K562 (cell line): ENCODE measurements around the gene RTBDN. TPM values are rescaled to one million over a fixed set of nuclear protein-coding genes. Genes with fewer than 3 reads are reported as not detected.

Experiments
- ATAC-seq: fragments of 200-7000 bp; cut with Tn5 transposase; 3 replicates; pipeline ENCODE4 v1.9.1; 2020; ENCODE audit warnings: moderate library complexity
- BruUV-seq: library from RNA; stranded (reverse); fragments of 400-500 nt; replicated peaks from 2 replicates; lab custom pipeline; 2021; lab: Mats Ljungman, UMichigan
- CTCF ChIA-PET: fragments of 300-600 bp; formaldehyde crosslinking; extraction: SDS; loops from one replicate; lab custom pipeline; 2021; ENCODE audit warnings: low intra/inter-chr PET ratio; lab: Yijun Ruan, JAX
- POLR2A ChIA-PET: fragments of 300-600, 350-650 bp; sonication (Branson Sonifier 250); formaldehyde crosslinking; extraction: SDS; loops from one replicate; lab custom pipeline; 2021; ENCODE audit warnings: antibody characterized with exemption, inconsistent platforms; lab: Yijun Ruan, JAX
- DNase-seq, 4 experiments: peaks; one replicate each; pipeline versions ENCODE4 v3.0.0 to v3.0.0-alpha.2; 2011 to 2018; ENCODE audit warnings: low spot score in 3 of 4, mixed read lengths in 3 of 4; ENCODE audit errors: extremely low read depth in 1 of 4
- FAIRE-seq: peaks from 2 replicates; lab custom pipeline; 2011; peaks lifted over from hg19 to GRCh38; lab: Jason Lieb, UNC
- H2AFZ ChIP-seq: 2 replicates; pipeline ENCODE4 v1.6.0; 2011; ENCODE audit warnings: low read depth, low read length, control low read depth, inconsistent platforms
- H3K27ac ChIP-seq: fragments of 200-600 bp; 3 replicates; pipeline ENCODE4 v1.8.0; 2011; ENCODE audit warnings: low read depth, mild to moderate bottlenecking, control low read depth, inconsistent platforms, low read length, moderate library complexity, mixed read lengths; ENCODE audit errors: extremely low read depth
- H3K27me3 ChIP-seq, 2 experiments: fragments of 300-600 bp in 1 of 2; 2 replicates in 1 of 2; 3 replicates in 1 of 2; pipeline versions ENCODE4 v1.6.0 to v1.8.0; 2011; ENCODE audit warnings: inconsistent platforms in 2 of 2, low read length in 2 of 2, mild to moderate bottlenecking in 1 of 2, mixed read lengths in 1 of 2, moderate library complexity in 1 of 2; ENCODE audit not compliant: control insufficient read depth in 2 of 2, insufficient read depth in 2 of 2
- H3K36me3 ChIP-seq: fragments of 300-600 bp; 3 replicates; pipeline ENCODE4 v1.8.0; 2011; ENCODE audit warnings: mild to moderate bottlenecking, low read length, inconsistent platforms; ENCODE audit not compliant: control insufficient read depth, insufficient read depth
- H3K4me1 ChIP-seq, 2 experiments: fragments of 200-600 bp in 1 of 2; replicated peaks in 1 of 2; 2 replicates in 1 of 2; 3 replicates in 1 of 2; pipeline versions ENCODE4 v1.5.1 to v1.8.0; 2011; ENCODE audit warnings: inconsistent platforms in 2 of 2, low read length in 2 of 2, mild to moderate bottlenecking in 1 of 2, mixed read lengths in 1 of 2, moderate library complexity in 1 of 2; ENCODE audit not compliant: control insufficient read depth in 2 of 2, insufficient read depth in 2 of 2
- H3K4me2 ChIP-seq: 2 replicates; pipeline ENCODE4 v1.6.1; 2011; ENCODE audit warnings: low read length, control low read depth, inconsistent platforms, mixed read lengths; ENCODE audit not compliant: insufficient read depth
- H3K4me3 ChIP-seq: fragments of 200-600 bp; sonication (generic), shearing (Covaris generic); 2 replicates; pipeline ENCODE4 v1.5.1; 2016; ENCODE audit warnings: control low read depth, inconsistent platforms
- H3K79me2 ChIP-seq: fragments of 200-600 bp; 3 replicates; pipeline ENCODE4 v1.8.0; 2011; ENCODE audit warnings: low read length, inconsistent platforms; ENCODE audit not compliant: control insufficient read depth, insufficient read depth
- H3K9ac ChIP-seq, 2 experiments: 2 replicates each; pipeline versions ENCODE4 v1.6.0 to v1.6.1; 2011; ENCODE audit warnings: low read depth in 2 of 2, low read length in 2 of 2, control low read depth in 1 of 2, inconsistent platforms in 1 of 2, mild to moderate bottlenecking in 1 of 2, mixed read lengths in 1 of 2; ENCODE audit not compliant: insufficient read depth in 1 of 2
- H3K9me1 ChIP-seq: one replicate; pipeline ENCODE4 v1.6.0; 2011; ENCODE audit warnings: inconsistent platforms, mild to moderate bottlenecking, low read length, moderate library complexity; ENCODE audit not compliant: control insufficient read depth, insufficient read depth
- H3K9me3 ChIP-seq: replicated peaks from 2 replicates; pipeline ENCODE4 v1.5.1; 2011; ENCODE audit warnings: low read depth, low read length, inconsistent platforms; ENCODE audit not compliant: control insufficient read depth, insufficient read depth
- H4K20me1 ChIP-seq: replicated peaks from 2 replicates; pipeline ENCODE4 v1.6.1; 2011; ENCODE audit warnings: low read length, inconsistent platforms, mixed read lengths; ENCODE audit not compliant: control insufficient read depth, insufficient read depth
- FOXA1 ChIP-seq: fragments of 450-650 bp; IDR thresholded peaks from 2 replicates; pipeline ENCODE4 v1.6.1; 2016; ENCODE audit warnings: mild to moderate bottlenecking, borderline replicate concordance
- GTF2E2 ChIP-seq: fragments of 200-800 bp; sonication (Bioruptor generic); IDR thresholded peaks from 2 replicates; pipeline ENCODE4 v1.6.1; 2016; ENCODE audit warnings: missing genetic modification characterization, missing compliant biosample characterization
- HMGN3 ChIP-seq: IDR thresholded peaks from 2 replicates; pipeline ENCODE4 v1.6.1; 2011; ENCODE audit warnings: borderline replicate concordance, low read depth, mild to moderate bottlenecking, mixed read lengths, low read length; ENCODE audit not compliant: insufficient read length; ENCODE audit errors: extremely low read depth
- LARP7 ChIP-seq: fragments of 450-650 bp; IDR thresholded peaks from 2 replicates; pipeline ENCODE4 v1.6.1; 2016
- MECOM ChIP-seq: fragments of 250-450 bp; sonication (Bioruptor Pico); IDR thresholded peaks from 2 replicates; pipeline ENCODE4 v1.8.0; 2022; ENCODE audit warnings: inconsistent platforms
- NCOR1 ChIP-seq: fragments of 450-650 bp; IDR thresholded peaks from 2 replicates; pipeline ENCODE4 v1.6.1; 2016; ENCODE audit warnings: mild to moderate bottlenecking, moderate library complexity
- NFIX ChIP-seq: fragments of 250-450 bp; sonication (Bioruptor Pico); IDR thresholded peaks from 2 replicates; pipeline ENCODE4 v1.4.0; 2020; ENCODE audit warnings: low read depth, mild to moderate bottlenecking, moderate library complexity
- POLR2AphosphoS5 ChIP-seq: IDR thresholded peaks from 2 replicates; pipeline ENCODE4 v1.6.1; 2011; ENCODE audit warnings: mild to moderate bottlenecking, low read depth, low read length, moderate library complexity; ENCODE audit not compliant: control insufficient read depth, insufficient read depth
- POU5F1 ChIP-seq: fragments of 150-350 bp; IDR thresholded peaks from 2 replicates; pipeline ENCODE4 v1.6.1; 2014; ENCODE audit warnings: borderline replicate concordance, low read length, low read depth, mild to moderate bottlenecking; ENCODE audit not compliant: partially characterized antibody
- RBM34 ChIP-seq: fragments of 200-400 bp; formaldehyde crosslinking; IDR thresholded peaks from 2 replicates; pipeline ENCODE4 v1.6.1; 2018; ENCODE audit warnings: low read length, borderline replicate concordance; ENCODE audit not compliant: insufficient read depth
- SMAD1 ChIP-seq: fragments of 150-350 bp; IDR thresholded peaks from 2 replicates; pipeline ENCODE4 v1.6.1; 2014; ENCODE audit warnings: low read length, low read depth; ENCODE audit not compliant: partially characterized antibody
- SRSF9 ChIP-seq: fragments of 200-400 bp; formaldehyde crosslinking; IDR thresholded peaks from 2 replicates; pipeline ENCODE4 v1.6.1; 2017; ENCODE audit warnings: low read depth, low read length, borderline replicate concordance
- TARDBP ChIP-seq: fragments of 450-650 bp; IDR thresholded peaks from 2 replicates; pipeline ENCODE4 v1.6.1; 2016
- TCF7L2 ChIP-seq: fragments of 150-350 bp; IDR thresholded peaks from 2 replicates; pipeline ENCODE4 v1.6.1; 2016; ENCODE audit warnings: low read depth, mild to moderate bottlenecking, low read length, moderate library complexity
- ZHX1 ChIP-seq: fragments of 150-350 bp; conservative IDR thresholded peaks from 2 replicates; pipeline ENCODE4 v1.6.1; 2014; ENCODE audit warnings: low read length
- ZNF224 ChIP-seq: sonication (generic); formaldehyde crosslinking; IDR thresholded peaks from 2 replicates; pipeline ENCODE4 v1.8.0; 2022; ENCODE audit warnings: mild to moderate bottlenecking, missing genetic modification reagents
- ZNF431 ChIP-seq: sonication (generic); formaldehyde crosslinking; IDR thresholded peaks from 2 replicates; pipeline ENCODE4 v1.8.0; 2022; ENCODE audit warnings: mild to moderate bottlenecking, missing genetic modification reagents
- WGBS: fragments of 100-300 bp; shearing (Covaris generic); methylation state at CpG from one replicate; pipeline ENCODE4 v1.1.6; 2016; ENCODE audit warnings: low coverage, mixed read lengths; ENCODE audit not compliant: insufficient coverage; ENCODE audit errors: missing lambda C conversion rate; 5-methylcytosine and 5-hydroxymethylcytosine counted together
- in situ Hi-C: fragments of 300-500 bp; cut with MboI; formaldehyde crosslinking; loops from 4 replicates; pipeline ENCODE4 v1.15.0; 2018; ENCODE audit warnings: inconsistent platforms, mixed read lengths
- intact Hi-C: fragments of 100-400 bp; cut with micrococcal nuclease; formaldehyde crosslinking; loops from 2 replicates; pipeline ENCODE4 v1.14.2; 2022
- polyA plus RNA-seq, 8 experiments: library from polyadenylated mRNA; depleted of rRNA in 4 of 8; stranded (reverse) in 5 of 8; unstranded in 3 of 8; fragments of >200 nt; fragmentation: Nextera tagmentation in 2 of 8; fragmentation: Illumina TruSeq in 1 of 8; extraction: Ambion mirVana in 2 of 8; extraction: Trizol in 1 of 8; gene quantifications; 2 replicates each; pipeline versions ENCODE4 v1.2.1 to v1.2.3, GENCODE V29; 2011 to 2014; ENCODE audit warnings: inconsistent platforms in 1 of 8, missing spikeins in 1 of 8
- total RNA-seq, 7 experiments: library from RNA; depleted of rRNA in 6 of 7; stranded (reverse); fragments of >200 nt in 6 of 7; fragmentation: Illumina TruSeq in 2 of 7; extraction: Trizol in 2 of 7; gene quantifications; 2 replicates each; pipeline versions ENCODE4 v1.2.1 to v1.2.3, GENCODE V29; 2011 to 2021; ENCODE audit warnings: low replicate concordance in 1 of 7
- TF ChIP-seq, protein P1 (sequence below): fragments of 450-650 bp; IDR thresholded peaks from 2 replicates; pipeline ENCODE4 v1.7.0; 2016; ENCODE audit warnings: borderline replicate concordance

RTBDN gene
- total and polyA plus RNA-seq, 9 of the 15 experiments (the other 6 are each of a cell fraction or from before 2014, with no cell fraction given), result 0.20 to 2.3 (median 0.72) TPM; not detected in 1

GRCh38 chr19:12867120-12868099 lies 33.0 kb upstream of the RTBDN start:
- whole genome bisulfite sequencing, result 1% methylated on average over 39 of the region's 51 CpGs
- TF ChIP-seq TCF7L2 (no peak), FOXA1 (no peak), MECOM (CRISPR knock-in tag) (no peak), SMAD1 (no peak), GTF2E2 (tag) (no peak), ZNF431 (CRISPR knock-in tag) (no peak), NCOR1 (no peak), ZHX1 (no peak), POLR2AphosphoS5 (no peak), TARDBP (no peak), POU5F1 (no peak), RBM34 (no peak), LARP7 (no peak), NFIX (CRISPR knock-in tag) (no peak), SRSF9 (no peak), ZNF224 (CRISPR knock-in tag) (no peak), HMGN3 (peak; percentile 48)
- TF ChIP-seq, protein P1, sequence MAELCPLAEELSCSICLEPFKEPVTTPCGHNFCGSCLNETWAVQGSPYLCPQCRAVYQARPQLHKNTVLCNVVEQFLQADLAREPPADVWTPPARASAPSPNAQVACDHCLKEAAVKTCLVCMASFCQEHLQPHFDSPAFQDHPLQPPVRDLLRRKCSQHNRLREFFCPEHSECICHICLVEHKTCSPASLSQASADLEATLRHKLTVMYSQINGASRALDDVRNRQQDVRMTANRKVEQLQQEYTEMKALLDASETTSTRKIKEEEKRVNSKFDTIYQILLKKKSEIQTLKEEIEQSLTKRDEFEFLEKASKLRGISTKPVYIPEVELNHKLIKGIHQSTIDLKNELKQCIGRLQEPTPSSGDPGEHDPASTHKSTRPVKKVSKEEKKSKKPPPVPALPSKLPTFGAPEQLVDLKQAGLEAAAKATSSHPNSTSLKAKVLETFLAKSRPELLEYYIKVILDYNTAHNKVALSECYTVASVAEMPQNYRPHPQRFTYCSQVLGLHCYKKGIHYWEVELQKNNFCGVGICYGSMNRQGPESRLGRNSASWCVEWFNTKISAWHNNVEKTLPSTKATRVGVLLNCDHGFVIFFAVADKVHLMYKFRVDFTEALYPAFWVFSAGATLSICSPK, result no peak

More at GRCh38 chr19:12867120-12868099, 33.0 kb upstream of the RTBDN start:
- peak overlapping the region; percentile 51 for H3K27ac ChIP-seq
- CTCF ChIA-PET, result interaction anchor here (0.6 kb wide), 1 partner anchor 83 kb away, joined by 6 read pairs; no protein-coding TSS in a partner anchor
- H3K27me3 ChIP-seq, result no peaks in the 10 kb centered on the region
- H3K4me3 ChIP-seq, result peak overlapping the region; percentile 54
- peaks cover 8 to 42% of the 10 kb centered on the region in 2 experiments; a peak in 4 of 5 replicates for H3K4me1 ChIP-seq
- H3K36me3 ChIP-seq, result no peaks in the 10 kb centered on the region
- H3K9me1 ChIP-seq, result no peaks in the 10 kb centered on the region
- peak overlapping the region; percentile 32 to 88 for H3K9ac ChIP-seq
- H3K4me2 ChIP-seq, result peak overlapping the region; percentile 95
- DNase-seq, result peak; percentile 92 to 95 (median 92)
- no peaks in the 10 kb centered on the region for H3K9me3 ChIP-seq
- in situ Hi-C loops (no loop called here), intact Hi-C loops (no loop called here)
- peak overlapping the region; percentile 98 for H2AFZ ChIP-seq
- H4K20me1 ChIP-seq, result no peaks in the 10 kb centered on the region; the same call in 1 of the 2 replicates
- POLR2A ChIA-PET, result interaction anchor here (0.6 kb wide), 1 partner anchor 507 kb away, joined by 4 read pairs; no protein-coding TSS in a partner anchor
- no peaks in the 10 kb centered on the region for H3K79me2 ChIP-seq
- ATAC-seq, result peak; percentile 90
- no TSS peak for BruUV-seq
- FAIRE-seq, result peak; percentile 59
